Thyroid gland (tissue), 4 donors: ENCODE data around the gene MAGEC3.

Experiments
- CTCF ChIP-seq, 6 experiments: fragments of 200-600 bp in 3 of 6; fragments of 450-650 bp in 3 of 6; sonication (generic) in 3 of 6; IDR thresholded peaks; one replicate each; pipeline ENCODE4 v1.5.1; 2016 to 2019; ENCODE audit warnings: antibody characterized with exemption in 6 of 6, mild to moderate bottlenecking in 2 of 6, inconsistent platforms in 1 of 6, moderate library complexity in 1 of 6
- POLR2A ChIP-seq, 2 donors: fragments of 450-650 bp; IDR thresholded peaks; one replicate each; pipeline ENCODE4 v1.6.1; 2017; ENCODE audit warnings: antibody characterized with exemption in 2 of 2, mild to moderate bottlenecking in 2 of 2, moderate library complexity in 1 of 2

- TF ChIP-seq CTCF (IDR thresholded peaks at IDR 0.05) = no peak
- no peak for TF ChIP-seq POLR2A (IDR thresholded peaks at IDR 0.05)
Measured at GRCh38 chrX:141879616-141880015, 41.5 kb downstream of the MAGEC3 start.
